GM19025 (cell line): ENCODE measurements around the gene PAMR1.

Experiments used
- ATAC-seq: cut with Tn5 transposase; IDR thresholded peaks from one replicate; pipeline ENCODE4 v1.9.1; 2021; ENCODE audit warnings: mild to moderate bottlenecking, low read depth, moderate library complexity; ENCODE audit not compliant: unreplicated experiment

The PAMR1 gene

DNA sequence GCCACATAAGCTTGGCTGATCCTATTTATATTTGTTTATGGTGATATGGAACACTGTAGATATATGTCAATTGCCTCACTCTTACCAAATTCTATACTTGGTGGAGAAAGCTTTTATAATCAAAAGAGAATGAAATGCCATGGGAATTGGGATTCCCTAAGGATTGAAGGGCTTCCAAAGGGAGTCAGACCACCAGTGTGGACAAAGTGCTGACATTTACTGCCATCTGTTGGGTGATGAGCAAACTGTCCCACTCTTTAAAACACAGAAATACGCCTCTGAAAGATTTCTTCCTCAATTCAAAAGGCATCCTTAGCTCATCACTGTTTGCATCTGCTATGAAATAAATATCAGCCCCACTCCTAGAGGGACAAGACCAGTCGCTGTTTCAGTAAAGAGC is 113.1 kb downstream of the PAMR1 start:
- ATAC-seq, result no peak

- no peak for ATAC-seq
Measured at GRCh38 chr11:35407041-35407440, 118.4 kb downstream of the PAMR1 start.

- ATAC-seq, result no peak
Measured at GRCh38 chr11:35404388-35404775, 121.0 kb downstream of the PAMR1 start.

GRCh38 chr11:35403765-35404387 is 121.5 kb downstream of the PAMR1 start:
- ATAC-seq, result no peak

DNA sequence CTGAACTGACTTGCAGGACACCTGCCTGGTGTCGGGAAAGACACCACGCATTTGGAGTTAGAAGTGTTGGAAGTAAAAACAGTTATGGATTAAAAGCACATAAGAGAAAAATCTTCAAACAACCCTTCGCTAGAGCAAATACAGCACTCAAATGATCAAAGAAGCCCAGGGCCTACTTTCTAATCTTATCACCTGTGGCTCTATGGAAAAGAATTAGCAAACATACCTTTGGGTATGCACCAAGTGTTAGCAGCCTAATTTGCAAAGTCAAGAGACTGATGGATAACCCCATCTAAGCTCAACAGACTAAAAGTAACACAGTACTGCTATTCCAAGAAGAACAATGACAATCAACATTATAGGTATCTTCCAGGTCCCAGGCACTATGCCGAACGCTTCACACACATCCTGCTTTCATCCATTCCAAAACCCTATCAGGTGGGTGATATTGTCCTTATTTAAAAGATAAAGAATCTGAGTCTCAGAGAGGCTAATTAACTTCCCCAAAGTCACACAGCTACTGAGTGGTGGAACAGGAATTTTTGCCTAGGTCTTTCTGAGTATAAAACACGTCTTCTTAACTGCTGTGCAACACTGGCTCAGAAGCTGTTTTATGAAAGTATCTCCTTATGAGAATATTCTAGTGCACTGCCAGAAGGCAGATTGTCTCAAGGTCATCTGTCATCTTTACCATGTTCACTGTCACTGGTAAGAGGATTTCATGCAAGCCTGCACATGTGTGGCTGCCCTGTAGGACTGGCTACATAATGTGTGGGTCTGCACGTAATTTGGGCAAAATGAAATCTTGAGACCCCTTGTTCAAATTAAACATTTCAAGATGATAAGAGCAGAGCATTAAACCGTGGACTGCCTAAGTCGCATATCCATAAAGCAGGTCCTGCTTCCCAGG is 122.4 kb downstream of the PAMR1 start:
- no peak for ATAC-seq

DNA sequence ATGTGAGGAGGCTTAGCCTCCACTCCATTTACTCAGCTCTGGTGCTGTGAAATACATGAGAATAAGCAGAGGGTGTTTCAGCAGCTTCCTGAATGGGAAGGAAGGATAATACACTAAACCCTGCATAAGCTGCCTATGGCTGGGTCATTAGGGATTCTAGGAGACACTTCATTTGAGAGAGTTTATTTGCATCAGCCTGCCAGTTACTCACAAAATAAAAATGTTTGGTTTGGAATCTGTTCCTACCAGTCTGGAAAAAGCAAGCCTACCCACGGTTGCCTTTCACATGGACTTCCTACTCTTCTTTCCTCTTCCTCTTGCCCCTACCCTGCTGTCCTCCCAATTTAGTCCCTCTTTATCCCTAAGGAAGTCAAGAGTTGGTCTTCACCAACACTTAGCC is 126.5 kb downstream of the PAMR1 start:
- ATAC-seq, result no peak

DNA sequence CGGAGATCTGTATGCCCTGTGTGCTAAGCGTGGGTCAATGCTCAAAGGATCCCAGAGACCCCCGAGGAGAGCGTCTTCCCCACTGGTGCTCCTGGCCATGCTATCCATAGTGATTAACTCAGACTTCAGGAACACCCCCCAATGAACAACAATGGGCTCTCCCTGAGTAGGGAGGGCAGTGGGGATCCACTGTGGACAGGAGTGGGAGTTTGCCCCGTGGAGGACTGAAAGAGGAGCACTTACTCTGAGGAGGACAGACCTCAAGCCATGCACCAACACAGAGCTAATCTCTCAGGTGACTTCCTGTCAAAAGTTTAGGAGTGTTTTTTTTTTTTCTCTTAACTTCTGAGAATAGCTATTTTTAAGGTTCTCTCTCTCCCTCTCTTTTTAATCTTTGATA is 130.5 kb downstream of the PAMR1 start:
- no peak for ATAC-seq

- no peak for ATAC-seq
Measured at GRCh38 chr11:35393098-35393497, 132.3 kb downstream of the PAMR1 start.

DNA sequence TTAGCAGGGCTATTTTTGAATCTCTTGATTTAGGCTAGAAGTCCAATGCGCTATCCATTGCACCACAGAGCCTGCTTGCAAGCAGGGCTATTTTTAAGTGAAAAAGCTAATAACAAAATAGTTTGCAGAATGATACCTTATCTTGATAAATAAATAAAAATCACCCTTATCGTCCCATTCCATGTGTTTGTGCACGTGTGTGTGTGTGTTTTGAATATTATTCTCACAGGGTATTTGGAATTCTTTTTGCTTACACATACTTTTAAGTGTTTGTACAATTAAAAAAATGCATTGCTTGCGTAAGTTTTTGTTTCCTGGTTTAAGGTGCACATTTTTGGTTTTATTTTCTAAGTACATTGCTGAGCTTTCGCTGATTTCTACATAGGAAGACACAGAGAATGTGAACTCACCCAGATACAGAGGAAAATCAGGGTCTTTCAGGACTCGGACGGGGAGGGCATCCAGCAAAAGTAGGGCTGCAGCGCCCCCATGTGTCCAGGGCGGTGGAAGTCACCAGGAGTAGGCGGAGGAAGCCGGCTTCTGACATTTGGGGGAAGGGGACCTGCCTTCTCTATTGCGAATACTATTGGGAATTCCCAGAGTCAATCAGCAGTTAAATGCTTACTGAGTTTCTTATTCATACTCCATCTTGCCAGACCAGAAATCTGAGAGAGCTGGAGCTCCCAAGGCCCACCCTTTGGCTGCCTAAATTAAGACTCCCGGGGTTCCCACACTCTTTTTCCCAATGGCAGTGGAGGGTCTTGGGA is 133.3 kb downstream of the PAMR1 start:
- ATAC-seq, result peak; percentile 43

DNA sequence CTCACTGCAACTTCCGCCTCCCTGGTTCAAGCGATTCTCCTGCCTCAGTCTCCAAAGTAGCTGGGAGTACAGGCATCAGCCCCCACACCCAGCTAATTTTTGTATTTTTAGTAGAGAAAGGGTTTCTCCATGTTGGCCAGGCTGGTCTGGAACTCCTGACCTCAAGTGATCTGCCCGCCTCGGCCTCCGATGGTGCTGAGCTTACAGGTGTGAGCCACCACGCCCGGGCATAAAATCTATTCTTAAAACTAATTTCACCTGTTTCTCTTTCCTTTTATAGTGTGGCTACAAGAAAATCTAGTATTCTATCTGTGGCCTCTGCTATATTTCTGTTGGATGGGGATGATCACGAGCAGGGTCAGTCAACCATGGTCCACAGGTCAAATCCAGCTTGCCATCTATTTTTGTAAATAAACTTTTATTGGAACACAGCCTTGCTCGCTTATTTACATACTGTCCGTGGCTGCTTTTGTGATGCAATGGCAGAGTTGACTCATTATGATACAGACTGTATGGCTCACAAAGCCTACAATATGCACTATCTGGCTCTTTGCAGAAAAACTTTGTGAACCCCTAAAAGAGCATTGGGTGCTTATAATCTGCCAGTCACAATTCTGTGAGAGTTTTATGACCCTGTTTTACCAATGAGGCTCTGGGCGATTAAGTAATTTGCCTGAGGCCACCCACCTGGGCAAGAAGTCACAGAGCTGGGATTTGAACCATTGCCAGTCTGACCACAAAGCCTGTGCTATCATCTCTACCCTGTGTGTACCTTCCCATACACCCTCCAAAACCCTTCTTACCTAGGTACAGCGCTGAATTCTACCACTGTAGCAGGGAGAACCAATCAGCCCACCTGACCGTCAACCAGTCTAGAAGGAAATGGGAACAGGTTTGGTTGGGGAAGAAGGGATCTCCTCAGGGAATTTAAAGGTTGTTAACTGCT is 134.4 kb downstream of the PAMR1 start:
- peak; percentile 72 for ATAC-seq

GRCh38 chr11:35389897-35390465 is 135.4 kb downstream of the PAMR1 start:
- no peak for ATAC-seq

- ATAC-seq, result no peak
Measured at GRCh38 chr11:35389112-35389511, 136.3 kb downstream of the PAMR1 start.

- no peak for ATAC-seq
Measured at GRCh38 chr11:35388061-35388460, 137.4 kb downstream of the PAMR1 start.

GRCh38 chr11:35387111-35387982 is 138.1 kb downstream of the PAMR1 start:
- ATAC-seq, result no peak

DNA sequence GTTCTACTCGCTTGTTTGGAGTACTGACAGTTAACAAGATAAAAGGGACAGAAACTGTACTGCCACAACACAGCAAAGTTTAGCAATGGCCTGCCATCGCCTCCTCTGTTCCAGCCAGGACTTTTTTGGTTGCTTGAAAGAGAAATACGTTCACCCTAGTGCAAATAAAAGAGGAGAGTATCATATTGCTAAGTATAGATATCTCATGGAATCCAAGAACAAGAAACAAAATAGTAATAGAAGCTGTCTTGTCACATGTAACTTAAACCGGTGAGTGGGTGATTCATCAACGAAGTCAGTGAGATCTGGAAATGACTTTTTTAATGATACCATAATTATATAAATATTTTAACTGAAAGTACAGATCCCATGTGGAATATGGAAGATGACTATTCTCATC is 141.5 kb downstream of the PAMR1 start:
- ATAC-seq, result no peak
